SK-N-SH (cell line): ENCODE data around the gene DENND5A.

Experiments
- EZH2phosphoT487 ChIP-seq: fragments of 200-600 bp; sonication (generic); IDR thresholded peaks from 2 replicates; pipeline ENCODE4 v1.6.1; 2017; ENCODE audit warnings: low read depth, mixed run types, mild to moderate bottlenecking, antibody characterized with exemption, moderate library complexity, borderline replicate concordance
- POLR2AphosphoS5 ChIP-seq: IDR thresholded peaks from 2 replicates; pipeline ENCODE4 v1.6.1; 2012; ENCODE audit warnings: low read depth, low read length
- RXRA ChIP-seq: IDR thresholded peaks from 2 replicates; pipeline ENCODE4 v1.4.0; 2012; ENCODE audit warnings: low read depth, mild to moderate bottlenecking, borderline replicate concordance
- TF ChIP-seq, protein P1 (sequence below): fragments of 200-600 bp; sonication (generic); IDR thresholded peaks from 2 replicates; pipeline ENCODE4 v1.6.1; 2017; ENCODE audit warnings: antibody characterized with exemption, mild to moderate bottlenecking, moderate library complexity
- TF ChIP-seq, protein P2 (sequence below): IDR thresholded peaks from 2 replicates; pipeline ENCODE4; 2012

DNA sequence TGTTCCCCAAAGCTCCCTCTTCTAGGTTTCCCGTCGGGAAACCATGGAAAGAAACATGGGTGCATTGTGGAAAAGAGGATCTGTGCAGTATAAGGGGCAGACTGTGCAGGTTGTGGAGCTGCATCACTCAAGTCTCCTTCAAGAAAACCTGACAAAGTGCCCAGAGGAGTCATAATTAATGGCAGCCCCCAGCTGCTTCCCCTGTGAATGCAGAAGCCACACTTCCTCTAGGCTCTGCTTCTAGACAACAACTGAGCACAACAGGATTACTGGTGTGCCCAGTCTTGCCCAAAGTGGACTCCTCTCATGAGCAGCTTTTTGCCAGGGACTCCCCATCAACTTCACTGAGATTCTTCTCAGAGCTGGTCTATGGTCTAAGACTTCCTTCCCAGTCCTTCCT is 131.2 kb downstream of the DENND5A start:
- TF ChIP-seq EZH2phosphoT487 (no peak), POLR2AphosphoS5 (no peak), RXRA (no peak)
- TF ChIP-seq, protein P1, sequence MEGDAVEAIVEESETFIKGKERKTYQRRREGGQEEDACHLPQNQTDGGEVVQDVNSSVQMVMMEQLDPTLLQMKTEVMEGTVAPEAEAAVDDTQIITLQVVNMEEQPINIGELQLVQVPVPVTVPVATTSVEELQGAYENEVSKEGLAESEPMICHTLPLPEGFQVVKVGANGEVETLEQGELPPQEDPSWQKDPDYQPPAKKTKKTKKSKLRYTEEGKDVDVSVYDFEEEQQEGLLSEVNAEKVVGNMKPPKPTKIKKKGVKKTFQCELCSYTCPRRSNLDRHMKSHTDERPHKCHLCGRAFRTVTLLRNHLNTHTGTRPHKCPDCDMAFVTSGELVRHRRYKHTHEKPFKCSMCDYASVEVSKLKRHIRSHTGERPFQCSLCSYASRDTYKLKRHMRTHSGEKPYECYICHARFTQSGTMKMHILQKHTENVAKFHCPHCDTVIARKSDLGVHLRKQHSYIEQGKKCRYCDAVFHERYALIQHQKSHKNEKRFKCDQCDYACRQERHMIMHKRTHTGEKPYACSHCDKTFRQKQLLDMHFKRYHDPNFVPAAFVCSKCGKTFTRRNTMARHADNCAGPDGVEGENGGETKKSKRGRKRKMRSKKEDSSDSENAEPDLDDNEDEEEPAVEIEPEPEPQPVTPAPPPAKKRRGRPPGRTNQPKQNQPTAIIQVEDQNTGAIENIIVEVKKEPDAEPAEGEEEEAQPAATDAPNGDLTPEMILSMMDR, result no peak
- TF ChIP-seq, protein P2, sequence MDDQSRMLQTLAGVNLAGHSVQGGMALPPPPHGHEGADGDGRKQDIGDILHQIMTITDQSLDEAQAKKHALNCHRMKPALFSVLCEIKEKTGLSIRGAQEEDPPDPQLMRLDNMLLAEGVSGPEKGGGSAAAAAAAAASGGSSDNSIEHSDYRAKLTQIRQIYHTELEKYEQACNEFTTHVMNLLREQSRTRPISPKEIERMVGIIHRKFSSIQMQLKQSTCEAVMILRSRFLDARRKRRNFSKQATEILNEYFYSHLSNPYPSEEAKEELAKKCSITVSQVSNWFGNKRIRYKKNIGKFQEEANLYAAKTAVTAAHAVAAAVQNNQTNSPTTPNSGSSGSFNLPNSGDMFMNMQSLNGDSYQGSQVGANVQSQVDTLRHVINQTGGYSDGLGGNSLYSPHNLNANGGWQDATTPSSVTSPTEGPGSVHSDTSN, result no peak
